Common myeloid progenitor, CD34-positive (primary cell): ENCODE measurements around the gene HSD17B14.
A peak's percentile ranks its signal among the peaks of the same experiment; 100 is the strongest.

Experiments used
- CTCF ChIA-PET: fragments of 350-600 bp; sonication (Branson Sonifier 250); formaldehyde crosslinking; loops from one replicate; lab custom pipeline; 2021; ENCODE audit warnings: antibody characterized with exemption; lab: Charles Lee
- POLR2A ChIA-PET: fragments of 350-600 bp; sonication (Branson Sonifier 250); formaldehyde crosslinking; loops from one replicate; lab custom pipeline; 2021; ENCODE audit warnings: antibody characterized with exemption; lab: Charles Lee
- DNase-seq, 3 donors: peaks; one replicate each; pipeline versions ENCODE4 v3.0.0 to v3.0.0-alpha.2; 2013
- H3K27ac ChIP-seq, 2 experiments: 1 replicate in 1 of 2; 2 replicates in 1 of 2; pipeline ENCODE4 v1.7.0; 2013; ENCODE audit warnings: inconsistent platforms in 2 of 2, low read length in 2 of 2, mild to moderate bottlenecking in 2 of 2, low read depth in 1 of 2, moderate library complexity in 1 of 2; ENCODE audit not compliant: severe bottlenecking in 2 of 2, insufficient read depth in 1 of 2, poor library complexity in 1 of 2
- H3K27me3 ChIP-seq, 5 experiments: replicated peaks in 2 of 5; 1 replicate in 3 of 5; 2 replicates in 2 of 5; pipeline versions ENCODE4 v1.6.1 to v1.7.0; 2013; ENCODE audit warnings: low read length in 4 of 5, mild to moderate bottlenecking in 2 of 5, moderate library complexity in 2 of 5, inconsistent platforms in 1 of 5; ENCODE audit not compliant: insufficient read depth in 5 of 5, control insufficient read depth in 4 of 5
- H3K36me3 ChIP-seq, 4 experiments: 1 replicate in 2 of 4; 2 replicates in 2 of 4; pipeline versions ENCODE4 v1.6.1 to v1.7.0; 2013; ENCODE audit warnings: low read length in 3 of 4, control low read depth in 1 of 4, mild to moderate bottlenecking in 1 of 4; ENCODE audit not compliant: control insufficient read depth in 4 of 4, insufficient read depth in 4 of 4
- H3K4me1 ChIP-seq, 4 experiments: 1 replicate in 3 of 4; 2 replicates in 1 of 4; pipeline versions ENCODE4 v1.6.1 to v1.7.1; 2013; ENCODE audit warnings: low read length in 3 of 4, mild to moderate bottlenecking in 3 of 4, control low read depth in 1 of 4, inconsistent platforms in 1 of 4, moderate library complexity in 1 of 4; ENCODE audit not compliant: control insufficient read depth in 4 of 4, insufficient read depth in 4 of 4; ENCODE audit errors: control extremely low read depth in 1 of 4
- H3K4me3 ChIP-seq, 7 experiments: 1 replicate in 4 of 7; 2 replicates in 3 of 7; pipeline versions ENCODE4 v1.5.1 to v1.7.0; 2013; ENCODE audit warnings: mild to moderate bottlenecking in 7 of 7, low read length in 6 of 7, moderate library complexity in 6 of 7, inconsistent platforms in 2 of 7, low read depth in 2 of 7, control low read depth in 1 of 7; ENCODE audit not compliant: insufficient read depth in 4 of 7, control insufficient read depth in 1 of 7; ENCODE audit errors: extremely low read depth in 1 of 7
- H3K9me3 ChIP-seq, 5 experiments: 1 replicate in 4 of 5; 2 replicates in 1 of 5; pipeline versions ENCODE4 v1.6.1 to v1.7.1; 2013; ENCODE audit warnings: low read length in 4 of 5, mild to moderate bottlenecking in 2 of 5, inconsistent platforms in 1 of 5, low read depth in 1 of 5, moderate library complexity in 1 of 5; ENCODE audit not compliant: control insufficient read depth in 4 of 5, insufficient read depth in 2 of 5; ENCODE audit errors: control extremely low read depth in 1 of 5
- WGBS: methylation state at CpG from one replicate; pipeline ENCODE4 v1.1.5; 2013; ENCODE audit not compliant: insufficient coverage; 5-methylcytosine and 5-hydroxymethylcytosine counted together

The HSD17B14 gene

GRCh38 chr19:48867123-48867745 is 30.9 kb upstream of the HSD17B14 start:
- Histone ChIP-seq H3K36me3 (no peaks in the 10 kb centered on the region), H3K27ac (no peak overlapping the region)
- POLR2A ChIA-PET = no interaction called here

GRCh38 chr19:48866692-48867091 is 30.4 kb upstream of the HSD17B14 start:
- WGBS = 90% methylated on average over 6 of the region's 6 CpGs

More at GRCh38 chr19:48867123-48867745, 30.9 kb upstream of the HSD17B14 start:
- Histone ChIP-seq H3K27me3 (no peaks in the 10 kb centered on the region), H3K4me1 (peaks cover 0 to 15% (median 2%) of the 10 kb centered on the region in 4 experiments), H3K9me3 (no peaks in the 10 kb centered on the region), H3K4me3 (no peak overlapping the region)
- DNase-seq = no peak
- CTCF ChIA-PET = interaction anchor here (1.1 to 1.4 kb wide), 3 partner anchors 9 to 84 kb away, joined by 3 to 4 read pairs (median 3); no protein-coding TSS in a partner anchor
- WGBS = 90% methylated on average over 8 of the region's 14 CpGs

GRCh38 chr19:48862827-48863226 is 26.5 kb upstream of the HSD17B14 start:
- no peaks in the 10 kb centered on the region for H3K9me3 ChIP-seq
- H3K36me3 ChIP-seq = no peaks in the 10 kb centered on the region
- POLR2A ChIA-PET = no interaction called here
- no peak overlapping the region for H3K27ac ChIP-seq
- 84% methylated on average over 5 of the region's 7 CpGs for WGBS
- H3K4me3 ChIP-seq = no peak overlapping the region
- H3K4me1 ChIP-seq = peaks cover 0 to 13% (median 8%) of the 10 kb centered on the region in 4 experiments
- CTCF ChIA-PET = no interaction called here
- no peak for DNase-seq
- no peaks in the 10 kb centered on the region for H3K27me3 ChIP-seq

More at GRCh38 chr19:48866692-48867091, 30.4 kb upstream of the HSD17B14 start:
- ChIA-PET POLR2A (no interaction called here), CTCF (interaction anchor here (1.2 to 1.4 kb wide), 2 partner anchors 25 to 84 kb away, joined by 3 to 4 read pairs; no protein-coding TSS in a partner anchor)
- no peaks in the 10 kb centered on the region for H3K9me3 ChIP-seq
- H3K27ac ChIP-seq = no peak overlapping the region
- no peaks in the 10 kb centered on the region for H3K36me3 ChIP-seq
- peaks cover 0 to 12% (median 0%) of the 10 kb centered on the region in 4 experiments for H3K4me1 ChIP-seq
- no peaks in the 10 kb centered on the region for H3K27me3 ChIP-seq
- H3K4me3 ChIP-seq = no peak overlapping the region
- DNase-seq = no peak

GRCh38 chr19:48861313-48861712 is 25.0 kb upstream of the HSD17B14 start:
- H3K36me3 ChIP-seq = no peaks in the 10 kb centered on the region
- ChIA-PET POLR2A (no interaction called here), CTCF (interaction anchor here (1.1 kb wide), 1 partner anchor 112 kb away, joined by 3 read pairs; no protein-coding TSS in a partner anchor)
- DNase-seq = no peak
- H3K9me3 ChIP-seq = no peaks in the 10 kb centered on the region
- H3K4me1 ChIP-seq = peaks cover 0 to 13% (median 7%) of the 10 kb centered on the region in 4 experiments
- H3K27me3 ChIP-seq = no peaks in the 10 kb centered on the region
- WGBS = 97% methylated on average over 15 of the region's 18 CpGs
- no peak overlapping the region for H3K27ac ChIP-seq
- H3K4me3 ChIP-seq = no peak overlapping the region

GRCh38 chr19:48859711-48860572 is 23.7 kb upstream of the HSD17B14 start:
- 71% methylated on average over 24 of the region's 30 CpGs for WGBS
- ChIA-PET CTCF (interaction anchor here (0.8 to 1.1 kb wide), 3 partner anchors 10 to 111 kb away, joined by 3 to 4 read pairs (median 3); no protein-coding TSS in a partner anchor), POLR2A (interaction anchor here (0.5 to 1.0 kb wide), 3 partner anchors 18 to 104 kb away, joined by 3 to 8 read pairs (median 5); no protein-coding TSS in a partner anchor)
- peaks cover 0 to 13% (median 7%) of the 10 kb centered on the region in 4 experiments for H3K4me1 ChIP-seq
- no peaks in the 10 kb centered on the region for H3K36me3 ChIP-seq
- no peaks in the 10 kb centered on the region for H3K27me3 ChIP-seq
- peak overlapping the region in 6 of 7 experiments; percentile 44 to 76 (median 68) for H3K4me3 ChIP-seq
- no peaks in the 10 kb centered on the region for H3K9me3 ChIP-seq
- peak in 1 of 3 donors; percentile 48 for DNase-seq
- H3K27ac ChIP-seq = peak overlapping the region; percentile 10 to 62

GRCh38 chr19:48858984-48859710 is 22.9 kb upstream of the HSD17B14 start:
- H3K9me3 ChIP-seq = no peaks in the 10 kb centered on the region
- ChIA-PET CTCF (interaction anchor here (0.8 to 1.5 kb wide), 3 partner anchors 8 to 111 kb away, joined by 3 to 6 read pairs (median 4); no protein-coding TSS in a partner anchor), POLR2A (interaction anchor here (0.5 to 1.8 kb wide), 2 partner anchors 13 to 105 kb away, joined by 5 to 6 read pairs; partner anchors contain the start of gene PPP1R15A)
- peaks cover 0 to 13% (median 7%) of the 10 kb centered on the region in 4 experiments for H3K4me1 ChIP-seq
- DNase-seq = peak in 2 of 3 donors; percentile 80 to 82
- H3K27ac ChIP-seq = peak overlapping the region; percentile 10 to 50
- peak overlapping the region; percentile 40 to 76 (median 64) for H3K4me3 ChIP-seq
- WGBS = 45% methylated on average over 17 of the region's 34 CpGs
- no peaks in the 10 kb centered on the region for H3K36me3 ChIP-seq
- H3K27me3 ChIP-seq = no peaks in the 10 kb centered on the region
